Activated T-cell treated with anti-CD3 and anti-CD28 coated beads for 1 hour (primary cell): Measurements from ENCODE around the gene ZNF316.

Experiments used
- DNase-seq: peaks from one replicate; pipeline ENCODE4 v3.0.0-alpha.2; 2020; ENCODE audit warnings: low read depth

Gene ZNF316

DNA sequence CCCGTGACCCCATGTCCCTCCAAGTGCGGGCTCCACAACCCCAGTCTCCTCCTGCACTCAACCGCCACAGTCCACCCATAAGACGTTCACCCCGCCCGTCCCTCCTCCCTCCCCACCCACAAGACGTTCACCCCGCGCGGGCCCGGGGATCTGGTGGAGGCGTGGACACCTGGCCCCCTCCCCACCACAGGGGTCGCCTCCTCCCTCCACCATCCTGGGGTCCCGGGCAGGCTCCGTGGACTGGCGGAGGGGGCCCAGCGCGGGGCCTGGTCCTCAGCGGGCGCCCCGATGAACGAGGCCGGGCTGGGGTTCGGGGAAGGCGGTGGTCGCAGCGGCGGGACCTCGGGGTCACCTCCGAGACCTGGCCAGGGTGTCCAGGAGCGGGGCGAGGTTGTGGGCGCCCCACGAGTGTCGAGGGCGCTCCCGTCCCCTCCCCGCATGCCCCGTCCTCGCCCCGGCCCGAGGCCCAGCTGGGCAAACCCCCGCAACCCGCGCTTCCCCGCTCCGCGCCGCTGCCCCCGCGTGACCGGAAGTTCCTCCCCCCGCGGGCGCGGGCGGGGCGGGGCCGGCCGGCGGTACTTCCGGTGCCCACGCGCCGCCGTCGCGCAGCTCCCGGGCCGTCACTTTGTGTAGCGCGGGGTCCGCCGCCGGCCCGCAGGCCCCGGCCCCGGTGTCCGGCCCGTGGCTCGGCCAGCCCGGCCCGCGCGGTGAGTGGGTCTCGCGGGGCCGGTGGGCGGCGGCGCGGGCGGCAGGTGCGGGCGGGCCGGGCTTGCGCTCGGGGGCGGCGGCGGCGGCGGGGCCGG, at the start of gene ZNF316:
ZNF316 (plus strand) TSS at position 578 of the 803 bp plus-strand sequence. CDS start 5,092 bp downstream, outside the sequence.
- peak; percentile 44 for DNase-seq

GRCh38 chr7:6588566-6588965, 48.6 kb upstream of the ZNF316 start:
- DNase-seq = no peak

DNA sequence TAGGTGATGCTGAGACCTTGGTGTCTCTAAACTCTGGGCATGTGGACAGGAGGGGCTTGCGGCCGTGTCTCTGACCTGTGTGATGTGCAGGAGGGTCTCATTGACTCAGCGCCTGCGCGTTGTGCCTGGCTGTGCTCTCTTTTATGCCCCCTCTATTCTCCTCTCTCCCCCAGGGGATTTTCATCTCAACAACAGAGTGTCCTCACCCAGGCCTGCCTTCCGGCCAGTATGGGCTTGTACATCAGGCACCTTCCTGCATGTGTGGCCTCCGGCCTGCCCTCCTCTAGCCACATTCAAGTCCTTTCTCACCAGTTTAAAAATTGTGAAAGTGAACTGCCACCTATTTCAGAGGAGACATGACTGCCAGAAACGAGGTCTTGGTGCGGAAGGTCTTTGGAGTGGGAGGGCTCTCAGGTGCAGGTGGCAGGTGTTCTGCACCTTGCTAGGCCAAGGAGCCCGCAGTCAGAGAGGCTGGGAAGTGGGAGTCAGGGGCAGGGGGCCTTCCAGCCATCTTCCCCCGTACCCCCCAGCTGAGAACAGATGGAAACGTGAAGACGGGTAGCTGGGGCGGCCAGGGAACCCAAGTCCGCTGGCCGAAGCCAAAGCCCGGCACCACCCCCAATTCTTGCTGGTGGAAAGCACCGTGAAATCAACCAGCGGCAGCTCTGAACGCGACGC, 47.8 kb upstream of the ZNF316 start:
- DNase-seq = no peak

- DNase-seq = peak; percentile 74
Observed at GRCh38 chr7:6589829-6590644, 47.1 kb upstream of the ZNF316 start, which contains the start of gene INTS15. Gene INTS15, plus strand, starts transcription at chr7:6590021. Its CDS starts 263 bp downstream, at chr7:6590284.

DNA sequence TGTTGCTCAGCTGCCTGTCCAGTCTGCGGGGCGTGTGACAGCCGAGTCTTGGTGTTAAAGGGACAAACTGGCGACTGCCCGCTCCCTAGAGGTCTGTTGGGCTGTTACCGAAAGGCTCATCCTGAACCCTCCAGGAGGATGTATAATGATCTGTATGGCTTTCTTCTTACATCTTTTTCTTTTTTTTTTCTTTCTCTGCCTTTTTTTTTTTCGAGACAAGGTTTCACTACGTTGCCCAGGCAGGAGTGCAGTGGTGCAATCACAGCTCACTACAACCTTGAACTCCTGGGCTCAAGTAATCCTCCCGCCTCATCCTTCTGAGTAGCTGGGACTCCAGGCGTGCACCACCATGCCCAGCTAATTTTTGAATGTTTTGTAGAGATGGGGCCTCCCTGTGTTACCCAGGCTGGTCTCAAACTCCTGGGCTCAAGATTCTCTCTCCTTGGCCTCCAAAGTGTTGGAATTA, 46.4 kb upstream of the ZNF316 start:
- DNase-seq = no peak

DNA sequence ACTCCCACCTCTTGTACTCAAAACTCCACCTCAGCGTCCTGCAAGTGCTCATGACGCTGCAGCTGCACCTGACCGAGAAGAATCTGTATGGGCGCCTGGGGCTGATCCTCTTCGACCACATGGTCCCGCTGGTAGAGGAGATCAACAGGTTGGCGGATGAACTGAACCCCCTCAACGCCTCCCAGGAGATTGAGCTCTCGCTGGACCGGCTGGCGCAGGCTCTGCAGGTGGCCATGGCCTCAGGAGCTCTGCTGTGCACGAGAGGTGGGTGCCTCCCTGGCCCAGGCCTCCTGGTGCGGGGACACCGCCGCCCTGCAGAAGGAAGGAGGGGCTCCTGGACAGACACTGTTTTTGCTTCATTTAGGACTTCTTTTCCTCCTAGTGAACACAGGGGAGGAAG, 37.0 kb upstream of the ZNF316 start:
- no peak for DNase-seq

DNA sequence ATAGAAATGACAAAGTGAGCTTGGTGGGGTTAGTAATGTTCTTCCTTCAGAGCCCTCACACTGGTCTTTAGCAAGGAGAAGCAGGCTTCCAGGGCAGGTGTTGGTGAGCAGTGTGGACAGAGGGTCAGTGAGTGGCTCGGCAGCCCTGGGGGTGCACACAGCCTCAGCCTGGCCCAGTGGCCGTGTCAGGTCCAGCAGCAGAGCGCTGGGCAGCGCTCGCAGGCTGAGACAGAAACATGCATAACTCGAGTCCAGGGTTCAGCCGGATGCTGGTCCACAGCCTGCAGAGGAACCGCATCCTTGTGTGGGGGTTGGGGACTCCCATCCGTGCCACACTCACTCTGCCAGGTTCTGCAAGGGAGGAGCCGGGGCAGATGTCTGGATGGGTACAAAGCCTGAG, 32.7 kb upstream of the ZNF316 start:
- no peak for DNase-seq

GRCh38 chr7:6606866-6607583, 30.1 kb upstream of the ZNF316 start:
- DNase-seq = no peak

- DNase-seq = no peak
Observed at GRCh38 chr7:6607651-6608051, 29.5 kb upstream of the ZNF316 start.

GRCh38 chr7:6608081-6608480, 29.0 kb upstream of the ZNF316 start:
- no peak for DNase-seq

GRCh38 chr7:6608794-6609193, 28.3 kb upstream of the ZNF316 start:
- DNase-seq = no peak

DNA sequence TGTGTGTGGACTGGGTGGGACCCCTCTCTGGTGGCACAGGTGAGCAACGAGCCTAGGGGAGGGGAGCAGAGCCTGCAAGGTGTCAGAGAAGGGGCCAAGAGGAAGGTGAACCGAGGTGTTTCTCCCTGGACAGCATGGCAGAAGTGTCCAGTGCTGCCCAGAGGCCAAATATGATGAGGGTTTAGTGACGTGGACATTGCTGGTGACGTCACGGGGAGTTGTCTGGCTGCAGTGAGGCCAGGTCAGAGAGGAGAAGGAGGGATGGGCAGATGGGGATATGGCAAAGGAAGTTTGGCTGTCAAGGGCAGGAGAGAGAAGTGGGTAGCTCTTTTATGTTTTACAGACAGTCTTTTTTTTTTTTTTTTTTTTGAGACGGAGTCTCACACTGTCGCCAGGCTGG, 24.3 kb upstream of the ZNF316 start:
- no peak for DNase-seq

- DNase-seq = no peak
Observed at GRCh38 chr7:6613706-6614105, 23.4 kb upstream of the ZNF316 start.

- no peak for DNase-seq
Observed at GRCh38 chr7:6614953-6615722, 22.0 kb upstream of the ZNF316 start, which contains the start of gene ZNF853. Gene ZNF853, plus strand, starts transcription at chr7:6615610. Its CDS starts 565 bp downstream, at chr7:6616175.

DNA sequence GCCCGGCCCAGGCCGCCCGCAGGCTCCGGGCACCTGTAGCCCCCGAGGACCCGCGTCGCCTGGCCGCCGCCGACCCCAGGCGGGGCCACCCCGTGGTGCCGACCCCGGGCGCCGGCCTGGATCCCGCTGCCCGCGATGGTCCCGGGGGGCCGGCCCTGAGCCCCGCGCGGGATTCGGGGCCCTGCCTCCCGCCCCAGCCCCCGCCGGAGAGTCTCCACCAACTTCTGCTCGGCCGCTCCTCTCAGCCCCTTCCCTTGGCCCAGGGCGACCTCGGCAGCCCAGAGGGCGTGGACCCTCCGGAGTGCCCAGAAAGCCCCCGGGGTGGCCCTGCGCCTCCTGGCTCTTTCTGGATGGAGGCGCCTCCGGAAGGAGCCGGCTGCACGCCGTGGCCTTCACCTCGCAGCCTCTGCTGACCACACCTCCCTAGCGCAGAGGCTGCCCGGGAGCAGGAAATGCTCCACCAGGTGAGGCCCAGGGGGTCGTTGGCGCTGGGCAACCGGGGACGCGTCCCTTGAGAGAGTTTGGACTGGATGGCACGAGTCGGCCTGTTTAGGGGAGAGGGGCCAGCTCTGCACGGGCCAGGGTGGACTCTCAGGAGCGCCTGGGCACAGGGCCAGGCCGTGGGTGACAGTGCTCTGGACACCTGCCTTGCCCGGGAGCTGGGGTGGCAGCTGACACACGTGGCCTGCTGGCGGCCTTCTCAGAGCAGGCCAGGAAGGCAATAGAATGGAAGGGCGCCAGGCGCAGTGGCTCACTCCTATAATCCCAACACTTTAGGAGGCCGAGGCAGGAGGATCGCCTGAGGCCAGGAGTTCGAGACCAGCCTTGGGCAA, 21.2 kb upstream of the ZNF316 start:
- no peak for DNase-seq

DNA sequence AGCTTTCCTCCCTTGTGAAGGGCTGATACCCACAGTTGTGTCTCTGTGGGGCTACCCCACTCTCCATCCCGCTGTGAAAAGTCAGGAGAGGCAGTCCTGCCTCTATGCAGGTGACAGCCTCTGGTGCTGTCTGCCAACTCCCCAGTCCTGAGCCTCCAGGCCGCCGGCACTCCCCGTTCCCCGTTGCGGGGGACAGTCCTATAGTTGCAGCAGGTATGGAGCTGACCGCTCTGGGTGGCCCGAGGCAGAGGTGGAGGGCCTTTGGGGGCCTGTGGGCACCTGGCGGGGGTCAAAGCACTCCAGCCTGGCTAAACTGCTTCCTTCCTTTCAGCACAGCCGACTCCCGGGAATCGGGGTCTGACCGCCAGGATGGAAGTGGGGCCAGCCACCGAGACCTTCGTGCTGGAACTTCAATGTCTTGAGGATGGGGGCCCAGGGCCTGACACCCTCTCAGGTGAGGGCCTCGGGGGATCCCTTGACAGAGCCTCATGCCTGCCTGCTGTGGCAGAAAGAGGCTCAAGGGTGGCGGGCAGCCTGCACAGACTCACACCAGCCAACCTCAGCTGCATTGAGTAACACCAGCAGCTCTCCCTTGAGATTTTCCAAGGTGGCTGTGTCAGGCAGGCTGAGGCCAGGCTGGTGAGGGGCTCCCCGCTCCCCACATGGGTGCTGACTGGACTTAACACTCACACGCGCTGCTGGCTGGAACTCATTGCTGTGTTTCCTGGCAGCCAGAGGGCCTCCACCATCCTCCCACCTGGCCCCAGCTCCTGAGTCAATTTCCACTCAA, 20.1 kb upstream of the ZNF316 start:
- DNase-seq = no peak

DNA sequence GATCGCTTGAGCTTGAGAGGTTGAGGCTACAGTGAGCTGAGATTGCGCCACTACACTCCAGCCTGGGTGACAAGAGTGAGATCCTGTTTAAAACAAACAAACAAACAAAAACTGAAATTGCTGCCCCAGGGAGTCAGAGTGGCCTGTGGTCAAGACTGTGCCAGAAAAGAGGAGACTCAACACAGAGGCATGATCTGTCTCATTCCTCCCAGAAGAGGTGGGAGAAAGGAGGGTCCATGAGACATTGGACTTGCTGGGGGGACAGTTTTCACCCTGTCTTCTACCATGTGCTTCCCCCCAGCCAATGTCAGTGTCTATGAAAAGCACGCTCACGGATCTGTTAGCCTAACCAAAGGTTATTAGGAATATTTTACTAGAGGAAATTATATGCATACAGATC, 18.5 kb upstream of the ZNF316 start:
- DNase-seq = no peak

- DNase-seq = no peak
Observed at GRCh38 chr7:6619961-6620360, 17.2 kb upstream of the ZNF316 start.
